ENCODE data around the gene CETP.

The CETP gene, protein sequence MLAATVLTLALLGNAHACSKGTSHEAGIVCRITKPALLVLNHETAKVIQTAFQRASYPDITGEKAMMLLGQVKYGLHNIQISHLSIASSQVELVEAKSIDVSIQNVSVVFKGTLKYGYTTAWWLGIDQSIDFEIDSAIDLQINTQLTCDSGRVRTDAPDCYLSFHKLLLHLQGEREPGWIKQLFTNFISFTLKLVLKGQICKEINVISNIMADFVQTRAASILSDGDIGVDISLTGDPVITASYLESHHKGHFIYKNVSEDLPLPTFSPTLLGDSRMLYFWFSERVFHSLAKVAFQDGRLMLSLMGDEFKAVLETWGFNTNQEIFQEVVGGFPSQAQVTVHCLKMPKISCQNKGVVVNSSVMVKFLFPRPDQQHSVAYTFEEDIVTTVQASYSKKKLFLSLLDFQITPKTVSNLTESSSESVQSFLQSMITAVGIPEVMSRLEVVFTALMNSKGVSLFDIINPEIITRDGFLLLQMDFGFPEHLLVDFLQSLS

GRCh38 chr16:56961851-56962281 is at the start of gene CETP:
Gene CETP (plus strand): TSS chr16:56961950. CDS start chr16:56961980, 30 bp downstream.
- no peak within 1 kb of the TSS for H3K27ac Mint-ChIP-seq
- H3K4me3 Mint-ChIP-seq: no peak within 1 kb of the TSS
- H3K36me3 Mint-ChIP-seq: no peaks in the 10 kb centered on the region
- H3K9me3 Mint-ChIP-seq: no peaks in the 10 kb centered on the region
- ATAC-seq (ENCODE audit: low read depth) (no peak), DNase-seq (ENCODE audit: low spot score in 2 of 2) (no peak)
- H3K27me3 Mint-ChIP-seq: no peaks in the 10 kb centered on the region
- peaks cover 20% of the 10 kb centered on the region for H3K4me1 Mint-ChIP-seq

GRCh38 chr16:56912746-56913708 is 48.7 kb upstream of the CETP start:
- Mint-ChIP-seq H3K4me3 (peak overlapping the region; percentile 72), H3K27ac (peak overlapping the region; percentile 99), H3K36me3 (peaks cover 4% of the 10 kb centered on the region), H3K27me3 (no peaks in the 10 kb centered on the region), H3K9me3 (peaks cover 8% of the 10 kb centered on the region), H3K4me1 (peaks cover 64% of the 10 kb centered on the region)
- no peak for ATAC-seq (ENCODE audit: low read depth)
- no peak for DNase-seq (ENCODE audit: low spot score in 2 of 2)

GRCh38 chr16:56914896-56915295 is 46.9 kb upstream of the CETP start:
- ATAC-seq (ENCODE audit: low read depth) (no peak), DNase-seq (ENCODE audit: low spot score in 2 of 2) (no peak)
- H3K4me3 Mint-ChIP-seq: no peak overlapping the region
- H3K4me1 Mint-ChIP-seq: peaks cover 79% of the 10 kb centered on the region
- H3K9me3 Mint-ChIP-seq: peaks cover 10% of the 10 kb centered on the region
- H3K27me3 Mint-ChIP-seq: no peaks in the 10 kb centered on the region
- peak overlapping the region; percentile 99 for H3K27ac Mint-ChIP-seq
- peaks cover 6% of the 10 kb centered on the region for H3K36me3 Mint-ChIP-seq

DNA sequence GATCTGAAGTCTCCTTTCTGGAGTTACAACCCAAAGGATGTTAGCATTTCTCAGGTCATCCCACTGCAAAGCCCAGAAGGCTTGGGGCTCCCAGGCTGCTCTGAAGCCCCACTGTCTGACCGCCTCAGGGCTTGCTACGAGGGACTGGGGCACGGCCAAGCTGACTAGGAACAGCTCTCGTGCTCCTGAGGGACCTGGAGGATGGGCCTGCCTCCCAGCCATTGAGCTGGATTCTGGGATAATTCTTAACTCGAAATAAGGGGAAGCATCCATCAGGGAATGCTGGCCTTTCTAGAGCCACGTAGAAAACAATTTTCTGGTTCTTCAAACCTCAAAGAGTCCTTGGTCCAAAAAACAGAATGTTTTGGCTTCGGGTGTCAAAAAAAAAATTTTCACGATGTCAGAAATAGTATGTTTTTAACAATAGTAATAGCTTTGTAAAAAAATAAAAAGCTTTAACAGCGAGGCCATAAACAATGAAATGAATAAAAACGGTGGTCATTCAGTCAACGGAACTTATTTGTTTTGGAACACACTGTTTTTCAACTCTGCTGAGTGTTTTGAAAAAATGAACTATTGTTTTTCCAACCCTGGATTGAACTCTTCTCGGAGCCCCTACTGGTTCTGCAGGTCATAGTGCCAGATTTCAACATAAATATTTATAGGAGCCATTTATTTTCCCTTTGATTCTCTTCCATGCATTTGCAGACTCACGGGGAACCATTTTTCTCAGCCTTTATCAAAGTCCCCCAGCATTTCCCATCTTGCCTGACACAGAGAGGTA is 46.2 kb upstream of the CETP start:
- H3K9me3 Mint-ChIP-seq: peaks cover 11% of the 10 kb centered on the region
- peak overlapping the region; percentile 99 for H3K27ac Mint-ChIP-seq
- peaks cover 81% of the 10 kb centered on the region for H3K4me1 Mint-ChIP-seq
- no peaks in the 10 kb centered on the region for H3K27me3 Mint-ChIP-seq
- DNase-seq (ENCODE audit: low spot score in 2 of 2) (no peak), ATAC-seq (ENCODE audit: low read depth) (no peak)
- H3K36me3 Mint-ChIP-seq: peaks cover 6% of the 10 kb centered on the region
- no peak overlapping the region for H3K4me3 Mint-ChIP-seq

DNA sequence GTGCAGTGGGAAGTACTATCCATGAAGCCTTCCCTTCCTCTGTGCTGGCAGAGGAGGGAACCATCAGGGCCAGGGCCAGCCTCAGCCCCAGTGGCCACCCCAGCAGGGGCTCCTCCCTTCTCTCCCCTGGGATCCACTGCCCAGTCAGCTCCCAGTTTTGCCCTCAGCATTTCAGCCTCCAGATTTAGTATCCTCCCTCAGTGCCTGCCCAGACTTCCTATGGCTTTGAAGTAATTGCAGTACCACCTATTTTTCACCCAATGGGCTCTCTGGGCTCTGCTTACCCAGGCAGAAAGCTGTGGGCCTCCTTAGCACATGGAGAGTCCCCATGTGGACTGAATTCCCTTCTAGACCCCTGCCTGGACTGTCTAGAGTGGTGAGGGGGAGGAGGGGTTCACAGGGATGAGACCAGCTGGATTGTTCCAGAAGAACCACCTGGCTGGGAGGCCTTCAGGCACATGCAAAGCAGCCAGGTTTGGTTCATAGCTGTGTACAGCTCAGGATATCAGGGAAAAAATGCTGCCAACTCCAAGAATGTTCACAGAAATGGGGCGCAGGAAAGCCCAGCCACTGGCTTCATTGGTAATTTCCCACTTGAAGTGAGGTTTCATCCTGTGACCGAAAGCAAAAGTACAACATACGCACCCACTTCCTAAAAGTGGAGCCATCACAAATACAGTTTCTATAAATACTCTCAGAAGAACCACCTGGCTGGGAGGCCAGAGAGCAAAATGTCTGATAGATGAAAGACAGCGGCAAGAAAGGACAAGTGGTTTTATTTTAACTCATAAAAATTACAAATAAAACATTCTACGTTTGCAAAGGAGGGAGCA is 45.0 kb upstream of the CETP start:
- ATAC-seq (ENCODE audit: low read depth): peak; percentile 86
- Mint-ChIP-seq H3K4me3 (peak overlapping the region; percentile 73), H3K4me1 (peaks cover 77% of the 10 kb centered on the region)

DNA sequence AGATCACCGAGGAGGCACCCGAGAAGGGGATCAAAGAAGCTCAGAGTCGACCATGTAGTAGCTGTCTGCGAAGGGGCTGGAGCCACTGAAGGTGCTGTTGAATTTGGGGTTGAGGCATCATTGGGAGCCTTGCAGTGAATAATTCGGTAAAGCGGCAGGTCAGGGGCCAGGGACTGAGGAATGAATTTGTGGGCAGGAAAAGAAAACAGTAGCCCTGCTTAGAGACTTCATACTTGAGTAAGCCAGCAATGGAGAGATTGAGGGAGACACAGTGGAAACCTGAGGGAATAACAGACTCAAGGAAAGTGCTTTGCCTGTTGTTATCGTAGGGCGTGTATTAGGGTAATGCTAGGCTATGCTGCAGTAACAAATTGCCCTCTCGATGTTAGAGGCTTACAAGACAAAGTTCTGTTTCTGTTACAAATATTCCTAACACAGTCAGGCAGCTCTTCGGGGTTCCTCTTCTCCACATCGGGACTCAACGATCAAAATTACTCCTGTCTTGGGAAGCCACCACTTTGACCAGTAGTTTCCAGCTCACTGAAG is 43.2 kb upstream of the CETP start:
- DNase-seq (ENCODE audit: low spot score in 2 of 2) (no peak), ATAC-seq (ENCODE audit: low read depth) (no peak)
- H3K4me1 Mint-ChIP-seq: peaks cover 61% of the 10 kb centered on the region
- peaks cover 6% of the 10 kb centered on the region for H3K36me3 Mint-ChIP-seq
- H3K27ac Mint-ChIP-seq: peak overlapping the region; percentile 99
- H3K9me3 Mint-ChIP-seq: peaks cover 11% of the 10 kb centered on the region
- H3K27me3 Mint-ChIP-seq: no peaks in the 10 kb centered on the region
- peak overlapping the region; percentile 74 for H3K4me3 Mint-ChIP-seq

More for the DNA sequence above, 45.0 kb upstream of the CETP start:
- Mint-ChIP-seq H3K9me3 (peaks cover 11% of the 10 kb centered on the region), H3K27me3 (no peaks in the 10 kb centered on the region), H3K36me3 (peaks cover 6% of the 10 kb centered on the region), H3K27ac (peak overlapping the region; percentile 99)
- DNase-seq (ENCODE audit: low spot score in 2 of 2): peak; percentile 52 to 72

DNA sequence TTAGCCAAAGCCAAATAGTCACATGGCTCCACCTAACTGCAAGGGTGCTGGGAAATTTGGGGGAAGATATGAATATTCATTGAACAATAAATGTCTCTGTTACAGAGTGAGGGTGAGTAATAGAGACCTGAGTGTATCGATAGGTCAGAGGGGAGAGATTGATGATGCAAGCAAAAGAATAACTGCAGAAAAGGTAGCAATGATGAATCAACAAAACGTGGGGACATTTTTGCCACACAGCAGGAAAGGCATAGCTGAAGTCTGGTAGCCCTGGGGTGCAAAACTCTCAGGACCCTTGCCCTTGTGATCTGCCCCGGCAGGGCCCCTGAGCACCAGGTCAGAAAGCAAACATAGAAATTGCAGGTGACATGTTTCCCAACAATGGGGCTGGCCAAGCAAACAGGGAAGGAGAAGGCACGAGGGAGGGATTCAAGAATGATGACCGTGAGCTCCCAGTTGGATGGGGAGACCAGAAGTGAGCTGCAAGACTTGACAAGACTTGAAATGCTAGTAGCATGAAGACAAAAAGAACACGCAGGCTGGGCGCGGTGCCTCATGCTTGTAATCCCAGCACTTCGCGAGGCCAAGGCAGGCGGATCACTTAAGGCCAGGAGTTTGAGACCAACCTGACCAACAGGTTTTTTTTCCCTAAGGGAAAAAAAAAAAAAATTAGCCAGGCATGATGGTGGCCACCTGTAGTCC is 42.5 kb upstream of the CETP start:
- H3K9me3 Mint-ChIP-seq: peaks cover 11% of the 10 kb centered on the region
- H3K4me3 Mint-ChIP-seq: no peak overlapping the region
- H3K27ac Mint-ChIP-seq: peak overlapping the region; percentile 99
- H3K27me3 Mint-ChIP-seq: no peaks in the 10 kb centered on the region
- peaks cover 6% of the 10 kb centered on the region for H3K36me3 Mint-ChIP-seq
- peaks cover 56% of the 10 kb centered on the region for H3K4me1 Mint-ChIP-seq
- DNase-seq (ENCODE audit: low spot score in 2 of 2) (no peak), ATAC-seq (ENCODE audit: low read depth) (no peak)

DNA sequence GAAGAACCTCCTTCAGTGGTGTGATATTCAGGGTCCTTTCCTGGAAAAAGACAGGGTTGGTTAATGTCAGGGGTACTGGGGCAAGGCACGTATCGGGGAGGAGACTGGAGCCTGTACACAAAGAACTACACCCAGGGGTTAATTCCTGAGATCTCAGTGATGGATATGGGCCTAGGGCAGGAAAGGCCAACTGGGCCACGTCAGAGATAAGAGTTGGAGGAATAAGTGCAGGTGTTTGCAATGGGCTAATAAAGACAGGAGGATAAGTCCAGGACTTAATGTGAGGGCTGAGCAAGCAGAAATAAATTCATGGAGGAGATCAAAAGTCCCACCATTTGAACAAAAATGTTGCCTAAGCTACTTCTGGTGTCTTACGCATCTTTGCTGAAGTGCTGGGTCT is 40.2 kb upstream of the CETP start:
- Mint-ChIP-seq H3K4me1 (peaks cover 42% of the 10 kb centered on the region), H3K27ac (peak overlapping the region; percentile 74), H3K9me3 (peaks cover 7% of the 10 kb centered on the region), H3K27me3 (no peaks in the 10 kb centered on the region), H3K4me3 (no peak overlapping the region), H3K36me3 (peaks cover 6% of the 10 kb centered on the region)
- DNase-seq (ENCODE audit: low spot score in 2 of 2): no peak
- ATAC-seq (ENCODE audit: low read depth): no peak

DNA sequence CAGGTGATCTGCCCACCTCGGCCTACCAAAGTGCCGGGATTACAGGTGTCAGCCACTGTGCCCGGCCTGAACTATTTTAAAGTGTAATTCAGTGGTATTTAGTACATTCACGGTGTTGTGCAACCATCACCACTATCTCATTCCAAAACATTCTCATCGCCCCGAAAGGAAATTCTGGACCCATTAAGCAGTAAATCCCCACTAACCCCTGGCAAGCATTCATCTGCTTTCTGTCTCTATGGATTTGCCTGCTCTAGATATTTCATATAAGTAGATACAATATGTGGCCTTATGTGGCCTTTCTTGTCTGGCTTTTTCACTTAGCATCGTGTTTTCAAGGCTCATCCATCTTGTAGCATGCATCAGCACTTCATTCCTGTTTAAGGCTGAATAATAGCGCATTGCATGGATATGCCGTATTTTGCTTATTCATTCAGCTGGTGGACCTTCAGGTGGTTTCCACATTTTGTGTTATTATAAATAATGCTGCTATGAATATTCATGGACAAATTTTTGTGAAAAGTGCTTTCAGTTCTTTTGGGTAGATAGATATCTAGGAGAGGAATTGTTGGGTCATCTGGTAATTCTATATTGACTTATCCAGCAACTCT is 38.2 kb upstream of the CETP start:
- Mint-ChIP-seq H3K4me1 (peaks cover 31% of the 10 kb centered on the region), H3K27ac (no peak overlapping the region), H3K4me3 (no peak overlapping the region), H3K27me3 (no peaks in the 10 kb centered on the region), H3K36me3 (no peaks in the 10 kb centered on the region), H3K9me3 (peaks cover 1% of the 10 kb centered on the region)
- ATAC-seq (ENCODE audit: low read depth) (no peak), DNase-seq (ENCODE audit: low spot score in 2 of 2) (no peak)

- H3K4me1 Mint-ChIP-seq: peaks cover 14% of the 10 kb centered on the region
- DNase-seq (ENCODE audit: low spot score in 2 of 2): no peak
- no peaks in the 10 kb centered on the region for H3K27me3 Mint-ChIP-seq
- no peak overlapping the region for H3K4me3 Mint-ChIP-seq
- no peak overlapping the region for H3K27ac Mint-ChIP-seq
- no peaks in the 10 kb centered on the region for H3K9me3 Mint-ChIP-seq
- no peak for ATAC-seq (ENCODE audit: low read depth)
- H3K36me3 Mint-ChIP-seq: peaks cover 1% of the 10 kb centered on the region
These were observed 34.3 kb upstream of the CETP start for GRCh38 chr16:56927471-56927870.

DNA sequence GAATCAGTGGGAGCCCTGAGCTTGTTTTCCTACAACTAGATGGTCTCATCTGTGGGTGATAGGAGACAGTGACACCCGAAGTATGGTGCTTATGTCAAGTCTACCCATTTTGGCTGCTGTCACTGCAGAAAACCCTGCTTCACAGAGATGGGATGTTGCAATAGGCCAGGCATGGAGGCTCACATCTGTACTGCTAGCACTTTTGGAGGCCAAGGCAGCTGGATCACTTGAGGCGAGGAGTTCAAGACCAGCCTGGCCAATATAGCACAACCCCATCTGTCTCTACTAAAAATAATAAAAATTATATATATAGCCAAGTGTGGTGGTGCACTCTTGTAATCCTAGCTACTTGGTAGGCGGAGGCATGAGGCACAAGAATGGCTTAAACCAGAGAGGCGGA is 32.1 kb upstream of the CETP start:
- no peak overlapping the region for H3K27ac Mint-ChIP-seq
- no peak overlapping the region for H3K4me3 Mint-ChIP-seq
- DNase-seq (ENCODE audit: low spot score in 2 of 2): no peak
- H3K9me3 Mint-ChIP-seq: no peaks in the 10 kb centered on the region
- H3K27me3 Mint-ChIP-seq: no peaks in the 10 kb centered on the region
- no peak for ATAC-seq (ENCODE audit: low read depth)
- peaks cover 9% of the 10 kb centered on the region for H3K36me3 Mint-ChIP-seq
- H3K4me1 Mint-ChIP-seq: peaks cover 20% of the 10 kb centered on the region

Measured in memory B cell (primary cell).